Activated T-cell treated with anti-CD3 and anti-CD28 coated beads, Interleukin-2, amount 50 U/mL, for 48 hours (primary cell): ENCODE results near the gene SCYGR5.
"Not testable (repeated sequence)": the region's sequence is repeated elsewhere in the genome, so short reads cannot be mapped to it uniquely, and the experiment has no call there.

Experiments used
- DNase-seq, 2 experiments: peaks; one replicate each; pipeline ENCODE4 v3.0.0-alpha.2; 2020

The SCYGR5 gene, protein sequence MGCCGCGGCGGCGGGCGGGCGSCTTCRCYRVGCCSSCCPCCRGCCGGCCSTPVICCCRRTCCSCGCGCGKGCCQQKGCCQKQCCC

DNA sequence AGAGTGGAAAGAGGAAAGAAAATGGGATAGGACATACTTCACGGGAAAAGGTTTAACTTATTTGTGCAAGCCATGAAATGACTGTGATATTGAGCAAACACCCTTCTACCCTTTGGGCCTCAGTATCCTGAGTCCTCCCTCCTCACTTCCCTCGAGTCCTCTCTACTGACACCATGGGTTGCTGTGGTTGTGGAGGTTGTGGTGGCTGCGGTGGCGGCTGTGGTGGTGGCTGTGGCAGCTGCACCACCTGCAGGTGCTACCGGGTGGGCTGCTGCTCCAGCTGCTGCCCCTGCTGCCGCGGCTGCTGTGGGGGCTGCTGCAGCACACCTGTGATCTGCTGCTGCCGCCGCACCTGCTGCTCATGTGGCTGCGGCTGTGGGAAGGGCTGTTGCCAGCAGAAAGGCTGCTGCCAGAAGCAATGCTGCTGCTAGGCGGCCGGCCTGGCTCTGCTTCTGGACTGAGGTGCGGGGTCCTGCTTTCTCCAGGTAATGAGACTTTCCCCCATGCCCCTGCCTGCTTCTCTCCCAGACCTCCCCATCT, at the start of gene SCYGR5:
SCYGR5 (plus strand) TSS at position 174 of the 540 bp plus-strand sequence; CDS start at position 174, 0 bp downstream.
- peak in 1 of 2 experiments; percentile 26 for DNase-seq

DNA sequence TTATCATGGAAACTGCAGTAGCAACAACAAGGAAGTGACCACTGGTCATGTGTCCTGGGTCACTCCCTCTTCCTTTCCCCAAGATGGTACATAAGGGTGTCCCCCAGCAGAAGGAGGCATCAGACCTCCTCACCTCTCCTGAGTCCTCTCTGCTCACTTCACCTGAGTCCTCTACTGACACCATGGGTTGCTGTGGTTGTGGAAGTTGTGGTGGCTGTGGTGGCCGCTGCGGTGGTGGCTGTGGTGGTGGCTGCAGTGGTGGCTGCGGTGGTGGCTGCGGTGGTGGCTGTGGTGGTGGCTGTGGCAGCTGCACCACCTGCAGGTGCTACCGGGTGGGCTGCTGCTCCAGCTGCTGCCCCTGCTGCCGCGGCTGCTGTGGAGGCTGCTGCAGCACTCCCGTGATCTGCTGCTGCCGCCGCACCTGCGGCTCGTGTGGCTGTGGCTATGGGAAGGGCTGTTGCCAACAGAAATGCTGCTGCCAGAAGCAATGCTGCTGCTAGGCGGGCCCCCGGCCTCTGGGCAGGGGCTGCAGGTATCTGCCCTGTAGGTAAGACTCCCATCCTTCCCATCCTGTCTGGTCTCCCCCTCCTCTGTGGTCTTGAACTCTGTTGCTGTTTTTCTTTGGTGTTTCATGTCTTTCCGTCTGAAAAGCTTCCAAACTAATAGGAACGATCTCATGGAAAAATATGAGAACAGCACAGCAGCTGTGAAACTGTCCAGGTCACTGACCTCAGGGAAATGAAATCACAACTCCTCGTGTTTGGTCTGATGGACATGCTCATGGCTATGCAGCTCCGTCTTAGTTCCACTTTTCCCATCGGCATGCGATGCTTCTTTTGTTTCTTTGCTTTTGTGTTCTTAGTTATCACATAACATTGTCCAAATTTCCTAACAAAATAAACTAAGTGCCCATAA, 49.0 kb upstream of the SCYGR5 start, which contains the start of gene SCYGR4:
SCYGR4 (plus strand) TSS at position 183 of the 915 bp plus-strand sequence; CDS start at position 183, 0 bp downstream.
- DNase-seq: no peak

DNA sequence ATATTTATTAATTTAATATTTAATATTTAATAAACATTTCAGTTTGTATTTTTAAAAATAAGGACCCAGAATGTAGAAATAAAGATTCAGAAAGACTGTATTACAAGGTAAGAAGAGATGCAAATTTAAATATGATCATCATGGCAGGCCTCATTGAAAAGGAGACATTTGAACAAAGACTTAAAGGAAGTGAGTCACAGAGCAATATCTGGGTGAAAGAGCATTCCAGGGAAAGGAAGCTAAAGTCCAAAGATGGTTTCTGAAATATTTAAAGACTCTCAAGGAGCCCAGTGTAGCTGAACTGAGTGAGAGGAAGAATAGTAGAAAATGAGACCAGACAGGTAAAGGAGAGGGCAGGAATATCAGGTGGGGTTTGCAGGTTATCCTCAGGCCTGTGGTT, 43.4 kb upstream of the SCYGR5 start:
- no peak for DNase-seq

DNA sequence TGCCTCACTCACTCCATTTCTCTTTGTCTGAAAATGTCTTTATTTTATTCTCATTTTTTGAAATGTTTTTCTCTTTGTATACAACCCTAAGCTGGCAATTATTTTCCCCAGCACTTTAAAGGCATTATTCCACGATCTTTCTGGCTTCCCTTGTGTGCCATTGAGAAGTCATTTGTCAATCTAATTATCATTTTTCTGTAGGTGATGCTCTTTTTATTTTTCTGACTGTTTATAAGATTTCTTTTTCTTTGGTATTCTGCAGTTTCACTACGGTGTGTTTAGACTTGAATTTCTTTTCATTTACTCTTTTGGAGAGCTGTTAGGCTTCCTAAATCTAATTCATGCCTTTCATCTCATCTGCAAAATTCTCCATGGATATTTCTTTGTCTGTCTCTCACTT, 41.2 kb upstream of the SCYGR5 start:
- DNase-seq: no peak

DNA sequence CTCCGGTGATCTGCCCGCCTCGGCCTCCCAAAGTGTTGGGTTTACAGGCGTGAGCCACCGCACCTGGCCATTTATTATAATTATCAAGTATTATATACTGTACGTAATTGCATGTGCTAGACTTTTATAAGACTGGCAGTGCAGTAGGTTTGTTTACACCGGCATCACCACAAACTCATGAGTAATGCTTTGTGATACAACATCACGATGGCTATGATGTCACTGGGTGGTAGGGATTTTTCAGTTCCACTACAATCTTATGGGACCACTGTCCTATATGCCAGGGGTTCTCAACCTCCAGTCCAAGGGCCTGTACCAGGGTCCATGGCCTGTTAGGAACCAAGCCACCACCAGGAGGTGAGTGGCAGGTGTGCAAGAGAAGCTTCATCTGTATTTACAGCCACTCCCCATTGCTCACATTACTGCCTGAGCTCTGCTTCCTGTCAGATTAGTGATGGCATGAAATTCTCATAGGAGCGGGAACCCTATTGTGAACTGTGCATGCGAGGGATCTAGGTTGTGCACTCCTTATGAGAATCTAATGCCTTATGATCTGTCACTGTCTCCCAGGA, 39.9 kb upstream of the SCYGR5 start:
- no peak for DNase-seq

DNA sequence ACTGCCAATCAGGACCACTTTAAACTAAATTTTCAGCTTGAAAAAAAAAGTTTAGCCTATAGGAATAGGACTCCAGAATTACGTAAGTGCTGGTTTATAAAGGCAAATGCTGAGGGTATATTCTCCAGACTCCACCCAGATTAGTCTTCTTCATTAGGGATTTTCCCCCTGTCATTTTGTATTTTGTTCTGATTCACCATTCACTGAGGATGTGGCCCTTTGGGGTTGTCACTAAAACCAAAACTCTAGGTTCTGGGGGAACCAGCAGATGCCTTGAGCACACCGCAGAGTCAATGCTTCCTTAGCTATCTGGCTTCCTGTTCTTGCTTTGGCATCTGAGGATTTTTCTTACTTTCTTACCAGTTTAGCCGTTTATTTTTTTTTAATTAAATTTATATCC, 38.8 kb upstream of the SCYGR5 start:
- DNase-seq: peak; percentile 22

DNA sequence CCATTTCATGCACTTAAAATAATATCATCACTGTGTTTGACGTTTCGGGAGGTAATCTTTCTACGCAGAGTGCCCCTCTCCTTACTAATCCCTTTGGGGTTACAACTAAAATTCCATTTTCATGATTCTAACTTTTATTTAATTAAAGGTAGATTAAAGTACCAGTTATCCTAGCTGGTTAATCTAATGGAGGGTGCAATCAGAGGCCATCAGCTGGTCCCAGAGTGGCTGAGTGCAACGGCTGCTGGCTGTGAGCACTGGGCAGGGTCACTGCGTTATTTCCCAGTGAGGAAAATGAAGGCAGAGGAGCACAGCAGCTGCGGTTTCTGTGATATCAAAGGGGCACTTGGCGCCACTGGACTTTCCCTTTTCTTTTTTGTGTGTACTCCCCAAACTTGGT, 37.2 kb upstream of the SCYGR5 start:
- DNase-seq: no peak

DNA sequence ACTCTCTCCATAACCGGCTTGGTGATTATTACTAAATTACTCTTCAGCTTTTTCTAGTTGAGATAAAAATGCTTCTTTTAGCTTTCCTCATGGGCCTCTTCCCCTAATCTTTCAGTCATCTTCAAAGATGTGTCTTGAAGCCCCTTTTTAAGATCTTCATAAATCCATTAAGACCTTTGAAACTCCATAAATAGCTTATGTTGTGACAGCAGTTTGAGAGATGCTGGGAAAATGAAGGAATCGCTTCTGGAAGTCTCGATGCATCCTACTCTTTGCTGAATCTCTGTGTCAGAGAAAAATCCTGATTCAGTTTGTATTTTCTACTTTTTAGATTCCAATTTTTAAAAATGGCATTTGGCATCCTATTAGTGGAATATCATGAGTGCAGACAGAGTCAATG, 36.3 kb upstream of the SCYGR5 start:
- DNase-seq: no peak

DNA sequence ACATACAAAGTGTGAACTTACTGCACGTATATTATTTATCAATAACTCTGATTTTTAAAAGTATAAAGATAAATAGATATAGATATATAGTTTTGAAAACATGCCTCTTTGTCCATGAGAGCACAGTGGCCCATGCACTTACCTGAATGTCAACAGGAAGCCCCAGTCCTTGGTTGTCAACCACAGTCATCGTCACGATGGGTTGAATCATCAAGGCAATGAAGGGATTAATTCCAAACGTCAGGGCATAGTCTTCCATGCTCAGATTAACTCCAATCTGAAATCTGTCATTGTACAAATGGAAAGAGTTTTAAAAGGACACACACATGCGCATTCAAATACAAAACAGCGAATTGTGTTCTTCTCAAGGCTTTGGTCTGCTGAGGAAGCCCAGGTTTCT, 33.8 kb upstream of the SCYGR5 start:
- DNase-seq: no peak

DNA sequence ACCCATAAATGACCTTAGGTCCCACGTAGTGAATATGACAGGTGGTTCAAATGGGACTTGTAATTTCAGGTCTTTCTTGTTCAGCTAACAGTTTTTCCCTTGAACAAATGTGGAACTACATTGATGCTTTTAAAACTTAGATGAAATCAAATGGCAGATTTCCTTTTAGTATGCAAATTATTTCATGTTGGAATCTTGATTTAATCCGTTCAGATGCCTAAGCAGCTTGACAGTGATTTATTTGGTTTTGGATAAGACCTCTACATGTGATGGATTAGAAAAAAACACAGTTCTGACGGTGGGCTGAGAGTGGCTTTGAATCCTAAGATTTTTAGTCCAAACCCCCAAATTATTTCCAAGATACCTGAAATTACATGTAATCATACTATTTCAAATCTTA, 32.4 kb upstream of the SCYGR5 start:
- no peak for DNase-seq

DNA sequence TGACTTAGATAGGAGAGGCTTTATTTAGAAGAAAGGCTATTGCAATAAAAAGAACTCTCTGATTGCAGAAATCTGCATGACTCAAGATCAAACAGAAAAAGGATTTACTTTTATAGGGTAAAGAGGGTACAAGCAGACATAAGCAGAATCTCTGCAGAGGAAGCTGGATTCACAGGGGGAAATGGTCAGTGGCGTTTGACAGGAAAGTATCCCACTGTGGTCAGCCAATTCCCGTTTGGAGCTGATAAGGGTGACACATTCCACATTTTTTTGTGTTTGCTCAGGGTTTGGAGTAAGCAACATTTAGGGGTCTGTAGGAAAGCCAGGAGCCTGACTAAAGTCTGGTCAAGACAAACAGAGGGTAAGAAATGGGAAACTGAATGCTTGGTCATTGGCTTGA, 23.9 kb upstream of the SCYGR5 start:
- no peak for DNase-seq

DNA sequence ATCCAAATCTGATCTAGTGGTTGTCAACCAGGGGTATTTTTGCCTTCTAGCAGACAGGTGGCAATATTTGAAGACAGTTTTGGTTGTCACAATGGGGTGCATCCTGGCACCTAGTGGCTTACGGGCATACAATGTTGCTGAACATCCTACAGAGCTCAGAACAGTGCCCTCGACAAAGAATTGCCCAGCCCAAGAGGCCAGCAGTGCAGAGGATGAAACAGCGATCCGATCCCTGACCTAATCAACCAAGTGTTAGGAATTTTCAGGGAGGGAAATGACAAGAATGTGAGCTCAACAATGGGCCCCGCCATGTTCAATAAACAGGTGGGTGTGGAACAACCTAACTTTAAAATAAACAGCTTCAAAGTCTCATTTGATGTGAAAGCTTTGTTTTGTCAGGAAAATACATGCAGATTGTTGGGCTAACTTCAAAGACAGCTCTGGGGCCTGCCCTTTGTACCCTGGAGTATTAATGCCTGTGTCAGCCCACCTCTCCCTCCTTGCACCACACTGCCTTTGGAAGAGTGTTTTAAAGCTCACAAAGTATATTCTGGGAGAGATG, 22.5 kb upstream of the SCYGR5 start:
- DNase-seq: no peak

DNA sequence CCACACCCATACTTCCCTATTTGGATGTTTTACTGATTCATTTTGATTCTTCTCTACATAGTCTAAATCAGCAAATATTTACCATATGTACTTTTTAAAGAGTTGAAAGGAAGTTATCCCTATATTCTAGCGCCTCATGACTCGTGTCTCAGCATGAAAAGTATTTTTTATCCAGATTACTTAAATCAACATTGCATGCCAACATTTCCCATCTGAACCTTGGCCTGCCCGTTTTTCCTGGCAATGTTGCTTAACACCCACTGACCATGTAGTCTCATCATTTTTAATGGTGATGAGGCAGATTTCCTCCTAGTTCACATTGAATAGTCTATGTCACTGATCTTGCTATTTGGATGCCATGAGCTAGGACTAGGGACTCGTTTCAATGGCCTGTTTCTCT, 13.2 kb upstream of the SCYGR5 start:
- no peak for DNase-seq

DNA sequence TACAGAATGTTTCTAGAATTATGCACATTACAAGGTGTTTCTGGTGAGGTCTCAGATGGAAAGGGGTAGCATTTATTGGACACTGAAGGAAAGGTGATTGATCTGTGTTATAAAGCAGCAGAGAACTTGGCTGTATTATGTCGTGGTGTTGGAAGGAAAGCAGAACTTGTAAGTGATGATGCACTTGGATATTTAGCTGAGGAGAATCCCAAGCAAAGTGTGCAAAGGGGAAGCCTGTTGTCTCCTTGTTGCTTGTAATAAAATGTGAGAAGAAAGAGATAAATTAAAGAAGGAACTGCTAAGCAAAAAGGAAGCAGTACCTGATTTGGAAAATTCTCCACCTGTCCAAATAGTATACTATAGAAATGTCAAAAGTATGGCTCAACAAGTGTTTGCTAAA, 12.2 kb upstream of the SCYGR5 start:
- no peak for DNase-seq

DNA sequence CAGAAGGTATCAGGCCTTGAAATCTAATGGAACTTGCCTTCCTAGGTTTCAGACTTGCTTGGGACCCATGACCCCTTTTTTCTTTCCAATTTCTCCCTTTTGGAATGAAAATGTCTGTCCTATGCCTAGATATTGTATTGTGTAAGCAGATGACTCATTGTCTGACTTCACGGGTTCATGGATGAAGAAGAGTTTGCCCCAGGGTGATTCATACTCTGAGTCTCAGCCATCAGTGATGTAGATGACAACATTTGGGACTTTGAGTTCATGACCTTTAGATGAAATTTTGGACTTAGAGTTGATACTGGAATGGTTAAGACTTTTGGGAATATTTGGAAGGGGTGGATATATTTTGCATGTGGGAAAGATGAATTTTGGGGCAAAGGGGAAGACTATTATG, 11.2 kb upstream of the SCYGR5 start:
- DNase-seq: no peak

DNA sequence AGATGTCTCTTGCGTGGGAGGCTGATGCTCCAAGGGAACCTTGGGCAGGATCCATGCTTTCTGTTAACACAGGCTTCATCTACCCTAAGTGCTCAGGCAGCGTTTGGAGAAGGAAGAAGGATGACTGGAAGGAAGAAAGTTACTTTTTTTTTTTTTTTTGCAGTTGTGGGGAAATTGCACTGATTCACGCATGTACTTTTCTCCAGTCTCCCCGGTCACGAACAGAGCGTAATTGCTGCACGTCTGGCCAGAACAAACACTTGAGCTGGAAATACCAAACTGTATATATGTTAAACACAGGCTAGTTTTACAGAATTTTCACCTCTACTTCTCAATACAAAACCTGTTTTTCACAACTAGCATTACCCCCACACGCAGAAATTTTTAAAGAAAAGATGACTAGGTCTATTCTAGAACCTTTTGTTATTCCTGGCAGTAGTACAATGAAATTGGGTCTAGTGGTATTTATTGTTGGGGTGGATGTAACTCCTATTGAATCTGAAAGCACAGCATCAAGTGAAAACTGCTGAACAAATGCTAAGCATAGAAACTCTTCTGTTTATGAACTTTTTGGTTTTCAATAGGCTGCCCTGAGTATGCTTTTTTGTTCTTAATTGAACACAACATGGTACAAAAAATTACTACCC, 9.3 kb upstream of the SCYGR5 start:
- DNase-seq: no peak

DNA sequence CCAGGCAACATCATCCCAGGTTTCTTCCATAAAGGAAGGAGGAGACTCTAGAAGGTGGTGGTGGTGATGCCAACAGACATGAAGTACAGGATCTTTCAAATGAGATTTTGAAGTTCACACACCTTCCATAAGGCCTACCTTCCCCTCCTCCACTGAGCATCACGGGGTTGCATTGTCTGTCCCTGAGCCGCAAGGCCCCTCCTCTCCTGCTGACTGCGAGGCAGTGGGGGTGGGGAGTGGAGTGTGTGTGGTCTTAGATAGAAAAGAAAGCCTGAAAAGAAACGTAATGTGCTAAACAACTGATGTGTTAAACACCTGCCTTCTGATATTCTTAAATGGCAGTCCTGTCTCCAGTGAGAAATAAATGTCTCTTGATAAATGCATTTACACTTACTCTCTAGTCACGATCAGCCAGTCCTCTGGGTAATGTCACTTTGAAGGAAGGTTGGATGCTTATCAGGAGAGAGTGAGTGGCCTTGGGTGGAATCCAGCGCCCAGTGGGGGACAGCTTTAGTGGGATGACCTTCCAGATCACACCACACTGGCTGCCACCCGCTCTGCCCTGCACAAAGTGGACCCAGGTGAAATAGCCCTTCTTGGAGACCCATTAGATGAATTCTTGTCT, 5.5 kb upstream of the SCYGR5 start:
- no peak for DNase-seq

DNA sequence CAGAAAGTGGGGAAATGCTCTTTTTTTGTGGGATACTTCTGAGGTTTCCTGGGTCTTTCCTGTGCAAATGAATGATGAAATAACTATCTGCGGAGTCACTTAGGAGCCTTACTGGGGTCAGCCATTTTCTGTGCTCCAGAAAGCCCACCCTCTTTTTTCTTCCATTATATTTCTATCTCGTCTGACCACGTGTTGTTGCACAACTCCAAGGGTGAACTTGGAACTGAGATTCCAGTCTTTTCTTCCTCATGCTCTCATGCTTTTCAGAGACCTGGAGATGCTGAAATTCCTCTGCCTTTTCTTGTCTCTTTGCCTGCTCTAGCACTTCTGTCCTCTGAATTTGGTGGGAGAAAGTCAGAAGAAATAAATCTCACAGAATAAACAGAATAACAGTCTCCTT, 4.8 kb upstream of the SCYGR5 start:
- no peak for DNase-seq

DNA sequence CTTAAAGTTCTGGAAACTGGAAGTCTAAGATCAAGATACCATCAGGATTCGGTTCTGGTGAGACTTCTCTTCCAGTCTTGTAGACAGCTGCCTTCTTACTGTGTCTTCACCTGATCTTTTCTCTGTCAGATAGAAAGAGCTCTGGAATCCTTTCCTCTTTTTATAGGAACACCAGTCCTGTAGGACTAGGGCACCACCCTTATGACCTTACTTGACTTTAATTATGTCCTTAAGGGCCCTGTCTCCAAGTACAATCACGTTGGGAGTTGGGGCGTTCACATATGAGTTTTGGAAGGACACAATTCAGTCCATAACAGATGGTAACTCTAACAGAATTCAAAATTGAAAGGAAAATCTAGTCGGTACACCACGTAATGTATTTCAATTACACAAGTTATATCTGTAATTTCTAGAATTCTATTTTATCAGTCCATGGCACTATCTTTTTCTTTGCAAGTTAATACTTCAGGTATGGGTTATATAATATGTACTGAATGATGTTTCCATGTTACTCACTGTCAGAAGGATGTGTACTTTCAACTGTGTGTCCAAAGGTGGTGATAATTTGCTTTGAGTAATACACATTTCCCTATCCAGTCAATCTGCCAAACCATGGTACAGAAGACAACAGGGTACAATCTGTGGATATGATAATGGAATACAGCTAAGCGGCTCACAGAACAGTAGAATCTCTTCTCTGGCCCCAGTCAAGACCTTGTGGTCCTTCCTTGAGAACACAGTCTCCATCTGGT, 1.2 kb upstream of the SCYGR5 start:
- no peak for DNase-seq

DNA sequence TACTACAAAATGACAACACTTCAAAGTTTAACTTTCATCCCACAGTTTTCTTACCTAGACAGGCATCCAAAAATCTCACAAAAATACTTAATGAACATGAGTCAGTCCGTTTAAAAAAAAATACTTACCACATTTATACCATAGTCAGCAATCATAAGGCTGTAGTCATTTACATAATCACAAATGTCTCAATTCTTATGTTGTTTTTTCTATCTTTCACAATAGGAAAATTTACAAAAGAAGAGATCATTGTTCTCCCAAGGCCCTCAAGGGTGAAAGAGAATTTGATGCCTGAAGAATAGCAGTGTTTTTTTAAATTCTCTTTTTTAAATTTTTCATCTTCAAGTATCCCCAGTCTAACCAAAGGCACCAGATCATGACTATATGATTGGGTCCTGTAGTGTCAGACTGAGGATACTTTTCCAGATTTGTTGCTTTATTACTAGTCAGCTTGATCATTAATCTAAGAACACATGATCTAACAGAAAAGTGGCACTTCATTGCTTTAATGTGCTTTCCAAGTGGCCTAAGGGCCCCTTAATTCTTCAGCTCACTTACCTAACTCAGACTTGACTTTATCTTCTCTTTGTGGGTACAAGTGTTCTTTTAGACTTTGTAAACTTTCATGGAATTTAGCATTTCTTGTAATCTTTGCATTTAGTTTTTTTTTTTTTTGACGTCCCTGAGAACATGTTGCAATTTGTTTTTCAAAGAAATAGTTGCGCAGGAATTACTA, 4.7 kb downstream of the SCYGR5 start:
- DNase-seq: no peak

DNA sequence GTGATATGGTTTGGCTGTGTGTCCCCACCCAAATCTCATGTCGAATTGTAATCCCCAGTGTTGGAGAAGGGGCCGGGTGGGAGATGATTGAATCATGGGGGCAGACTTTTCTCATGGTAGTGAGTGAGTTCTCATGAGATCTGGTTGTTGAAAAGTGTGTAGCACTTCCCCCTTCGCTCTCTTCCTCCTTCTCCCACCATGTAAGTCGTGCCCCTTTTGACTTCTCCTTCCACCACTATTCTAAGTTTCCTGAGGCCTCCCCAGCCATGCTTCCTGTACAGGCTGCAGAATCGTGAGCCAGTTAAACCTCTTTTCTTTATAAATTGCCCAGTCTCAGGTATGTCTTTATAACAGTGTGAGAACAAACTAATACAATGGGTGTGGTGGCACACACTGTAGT, 7.0 kb downstream of the SCYGR5 start:
- not testable (repeated sequence) for DNase-seq
